Tibial artery (tissue), 4 donors: ENCODE results near the gene DEPDC1B.
A peak's percentile ranks its signal among the peaks of the same experiment; 100 is the strongest.

Experiments
- DNase-seq, 2 donors: peaks; one replicate each; pipeline ENCODE4 v3.0.0-alpha.2; 2019
- H3K27ac ChIP-seq, 2 donors: fragments of 200-600 bp; sonication (generic) in 1 of 2; 1 replicate in 1 of 2; 2 replicates in 1 of 2; pipeline ENCODE4 v1.5.1; 2018 to 2019; ENCODE audit warnings: mild to moderate bottlenecking in 1 of 2
- H3K27me3 ChIP-seq, 2 donors: fragments of 200-600 bp; sonication (generic) in 1 of 2; one replicate each; pipeline versions ENCODE4 v1.5.1 to v1.6.0; 2016 to 2019
- H3K36me3 ChIP-seq, 3 donors: fragments of 200-600 bp; sonication (generic) in 2 of 3; one replicate each; pipeline ENCODE4 v1.5.1; 2016 to 2019; ENCODE audit warnings: mild to moderate bottlenecking in 2 of 3
- H3K4me1 ChIP-seq, 4 donors: fragments of 200-600 bp; sonication (generic) in 2 of 4; 1 replicate in 3 of 4; 2 replicates in 1 of 4; pipeline ENCODE4 v1.5.1; 2016 to 2019
- H3K4me3 ChIP-seq, 2 donors: fragments of 200-600 bp; sonication (generic) in 1 of 2; 1 replicate in 1 of 2; 2 replicates in 1 of 2; pipeline ENCODE4 v1.5.1; 2018 to 2019; ENCODE audit warnings: mild to moderate bottlenecking in 2 of 2
- H3K9me3 ChIP-seq, 3 donors: fragments of 200-600 bp; sonication (generic) in 1 of 3; one replicate each; pipeline ENCODE4 v1.5.1; 2016 to 2019
- intact Hi-C: fragments of 100-400 bp; cut with DNase I; formaldehyde crosslinking; loops from one replicate; pipeline ENCODE4 v1.15.0; 2023; ENCODE audit warnings: low total_unique reads
- TF ChIP-seq, protein P1 (sequence below), 2 experiments: fragments of 200-600 bp in 1 of 2; fragments of 450-650 bp in 1 of 2; IDR thresholded peaks; one replicate each; pipeline ENCODE4 v1.5.1; 2017 to 2019; ENCODE audit warnings: antibody characterized with exemption in 2 of 2, mild to moderate bottlenecking in 1 of 2, moderate library complexity in 1 of 2

DEPDC1B gene

DNA sequence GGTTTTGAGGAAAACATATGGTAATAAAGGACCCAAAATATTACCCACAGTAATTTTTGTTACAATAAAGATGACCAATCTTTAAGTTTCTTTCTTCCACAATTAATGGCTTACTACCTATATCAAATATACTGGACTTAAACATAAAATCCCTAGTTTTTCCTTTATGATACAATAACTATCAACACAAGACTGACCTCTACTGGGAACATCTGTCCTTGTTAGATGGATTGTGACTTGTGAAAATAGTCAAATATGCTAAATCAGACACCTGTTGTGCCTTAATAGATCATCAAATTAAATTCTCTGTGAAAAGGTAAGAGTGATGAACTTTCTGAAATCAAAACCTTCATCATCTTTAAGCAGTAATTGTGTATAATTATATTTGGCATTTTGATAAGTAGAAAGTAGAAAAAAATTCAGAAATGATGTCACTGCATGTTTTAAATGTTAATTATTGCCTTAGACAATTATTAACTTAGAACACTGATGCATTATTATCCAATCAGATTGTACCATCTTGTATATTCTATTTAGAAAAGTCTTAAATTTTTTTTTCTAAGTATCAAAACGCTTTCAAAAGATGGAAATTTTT lies 113.6 kb downstream of the DEPDC1B start:
- Histone ChIP-seq H3K27ac (no peak overlapping the region), H3K36me3 (no peaks in the 10 kb centered on the region)
- no peak for DNase-seq

DNA sequence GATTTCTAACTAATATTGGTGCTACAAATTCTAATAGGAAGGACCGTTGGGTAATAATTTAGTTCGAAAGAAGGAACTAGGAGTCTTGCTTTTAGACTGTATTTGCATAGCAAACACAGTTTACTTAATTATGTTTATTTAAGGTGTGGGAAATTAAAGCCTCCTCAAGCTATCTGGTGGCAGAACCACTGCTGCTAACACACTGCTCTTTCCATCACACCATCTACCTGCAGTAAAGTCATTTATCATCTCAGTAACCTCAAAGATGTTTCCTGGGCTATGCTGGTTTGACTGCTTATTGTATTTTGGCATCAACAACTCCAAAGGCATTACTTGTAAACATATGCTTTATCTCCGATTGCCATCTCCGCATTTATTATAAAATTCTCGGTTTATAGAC lies 114.3 kb downstream of the DEPDC1B start:
- Histone ChIP-seq H3K4me3 (no peak overlapping the region), H3K27ac (no peak overlapping the region), H3K36me3 (no peaks in the 10 kb centered on the region), H3K9me3 (no peaks in the 10 kb centered on the region), H3K4me1 (peaks cover 0 to 18% (median 0%) of the 10 kb centered on the region in 4 donors), H3K27me3 (no peaks in the 10 kb centered on the region)
- no peak for DNase-seq
- TF ChIP-seq, protein P1, sequence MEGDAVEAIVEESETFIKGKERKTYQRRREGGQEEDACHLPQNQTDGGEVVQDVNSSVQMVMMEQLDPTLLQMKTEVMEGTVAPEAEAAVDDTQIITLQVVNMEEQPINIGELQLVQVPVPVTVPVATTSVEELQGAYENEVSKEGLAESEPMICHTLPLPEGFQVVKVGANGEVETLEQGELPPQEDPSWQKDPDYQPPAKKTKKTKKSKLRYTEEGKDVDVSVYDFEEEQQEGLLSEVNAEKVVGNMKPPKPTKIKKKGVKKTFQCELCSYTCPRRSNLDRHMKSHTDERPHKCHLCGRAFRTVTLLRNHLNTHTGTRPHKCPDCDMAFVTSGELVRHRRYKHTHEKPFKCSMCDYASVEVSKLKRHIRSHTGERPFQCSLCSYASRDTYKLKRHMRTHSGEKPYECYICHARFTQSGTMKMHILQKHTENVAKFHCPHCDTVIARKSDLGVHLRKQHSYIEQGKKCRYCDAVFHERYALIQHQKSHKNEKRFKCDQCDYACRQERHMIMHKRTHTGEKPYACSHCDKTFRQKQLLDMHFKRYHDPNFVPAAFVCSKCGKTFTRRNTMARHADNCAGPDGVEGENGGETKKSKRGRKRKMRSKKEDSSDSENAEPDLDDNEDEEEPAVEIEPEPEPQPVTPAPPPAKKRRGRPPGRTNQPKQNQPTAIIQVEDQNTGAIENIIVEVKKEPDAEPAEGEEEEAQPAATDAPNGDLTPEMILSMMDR (IDR thresholded peaks at IDR 0.05) = no peak
- intact Hi-C loops = loop anchor here (5.0 kb wide), 1 partner anchor 768 kb away; no protein-coding TSS in a partner anchor

More for the DNA sequence above, 113.6 kb downstream of the DEPDC1B start:
- Histone ChIP-seq H3K4me3 (no peak overlapping the region), H3K27me3 (no peaks in the 10 kb centered on the region), H3K9me3 (no peaks in the 10 kb centered on the region), H3K4me1 (peaks cover 0 to 18% (median 0%) of the 10 kb centered on the region in 4 donors)
- TF ChIP-seq, protein P1 (IDR thresholded peaks at IDR 0.05) = peak; percentile 53 to 58
- intact Hi-C loops = loop anchor here (5.0 kb wide), 1 partner anchor 769 kb away; no protein-coding TSS in a partner anchor

DNA sequence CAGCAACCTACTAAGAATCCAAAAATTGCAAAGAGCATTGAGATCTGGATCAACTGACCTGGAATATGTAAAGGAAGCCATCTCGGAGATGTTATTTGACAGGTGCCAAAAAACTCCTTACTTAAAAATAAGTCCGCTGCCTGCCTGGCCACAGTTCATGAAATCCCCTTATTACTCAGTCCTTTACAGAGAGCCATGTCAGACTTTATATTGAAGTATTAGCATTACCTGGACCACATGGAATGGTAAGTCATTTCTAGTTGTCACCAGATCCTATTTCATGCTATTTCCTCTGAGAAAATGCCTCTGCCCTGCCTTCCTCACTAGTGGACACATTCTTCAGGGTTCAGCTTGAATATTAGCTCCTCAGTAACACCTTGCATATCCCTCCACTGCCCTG lies 115.7 kb downstream of the DEPDC1B start:
- intact Hi-C loops = no loop called here
- DNase-seq = no peak
- Histone ChIP-seq H3K4me3 (no peak overlapping the region), H3K36me3 (no peaks in the 10 kb centered on the region), H3K27ac (no peak overlapping the region), H3K4me1 (peaks cover 0 to 18% (median 0%) of the 10 kb centered on the region in 4 donors), H3K9me3 (no peaks in the 10 kb centered on the region), H3K27me3 (no peaks in the 10 kb centered on the region)
- TF ChIP-seq, protein P1 (IDR thresholded peaks at IDR 0.05) = no peak

DNA sequence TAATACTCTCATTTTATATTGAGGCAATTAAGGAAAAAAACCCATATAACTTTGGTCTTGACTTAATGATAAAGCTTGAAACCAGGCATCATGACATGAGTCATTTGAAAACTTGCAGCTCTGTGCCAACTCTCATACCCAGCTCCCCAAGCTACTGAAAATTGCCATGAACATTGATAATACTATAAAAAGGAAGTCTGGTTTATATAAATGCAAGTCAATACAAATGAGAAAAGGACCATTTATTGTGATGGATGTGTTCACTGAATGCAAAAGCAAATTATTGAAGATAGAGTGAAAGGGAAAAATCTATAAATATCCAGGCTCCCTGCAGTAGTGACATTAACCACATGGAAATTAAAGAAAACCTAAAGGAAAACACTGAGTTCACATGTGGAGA lies 116.3 kb downstream of the DEPDC1B start:
- no peaks in the 10 kb centered on the region for H3K27me3 ChIP-seq
- no peak overlapping the region for H3K4me3 ChIP-seq
- intact Hi-C loops = no loop called here
- no peaks in the 10 kb centered on the region for H3K36me3 ChIP-seq
- H3K4me1 ChIP-seq = peaks cover 0 to 18% (median 0%) of the 10 kb centered on the region in 4 donors
- TF ChIP-seq, protein P1 (IDR thresholded peaks at IDR 0.05) = no peak
- no peak for DNase-seq
- H3K27ac ChIP-seq = no peak overlapping the region
- H3K9me3 ChIP-seq = no peaks in the 10 kb centered on the region

DNA sequence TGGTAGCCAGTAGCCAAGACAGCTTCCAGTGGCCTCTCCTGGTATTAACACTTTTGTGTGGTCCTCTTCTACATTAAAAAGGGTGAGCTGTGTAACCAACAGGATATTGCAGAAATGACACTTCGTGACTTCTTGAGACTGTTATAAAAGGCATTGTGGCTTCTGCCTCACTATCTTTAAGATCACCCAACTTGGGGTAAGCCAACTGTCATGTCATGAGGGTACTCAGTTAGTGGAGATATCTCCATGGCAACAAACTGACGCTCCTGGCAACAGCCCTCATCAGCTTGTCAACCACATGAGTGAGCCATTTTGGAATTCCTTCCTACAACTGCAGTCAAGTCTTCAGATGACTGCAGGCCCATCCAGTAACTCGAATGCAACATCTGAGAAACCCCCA lies 121.7 kb downstream of the DEPDC1B start:
- H3K27me3 ChIP-seq = no peaks in the 10 kb centered on the region
- H3K36me3 ChIP-seq = no peaks in the 10 kb centered on the region
- H3K27ac ChIP-seq = no peak overlapping the region
- no peak overlapping the region for H3K4me3 ChIP-seq
- H3K4me1 ChIP-seq = peaks cover 0 to 8% (median 0%) of the 10 kb centered on the region in 4 donors
- no peak for DNase-seq
- H3K9me3 ChIP-seq = no peaks in the 10 kb centered on the region
- TF ChIP-seq, protein P1 (IDR thresholded peaks at IDR 0.05) = no peak
- intact Hi-C loops = no loop called here
